HG03342 (cell line): ENCODE results near the gene ZBTB16.

Experiments
- ATAC-seq: cut with Tn5 transposase; IDR thresholded peaks from one replicate; pipeline ENCODE4 v1.9.1; 2021; ENCODE audit warnings: mild to moderate bottlenecking, moderate library complexity; ENCODE audit not compliant: unreplicated experiment

Gene ZBTB16

GRCh38 chr11:114197799-114198500 lies 138.4 kb downstream of the ZBTB16 start:
- no peak for ATAC-seq

GRCh38 chr11:114199051-114199450 lies 139.5 kb downstream of the ZBTB16 start:
- no peak for ATAC-seq

GRCh38 chr11:114200351-114201133 lies 141.0 kb downstream of the ZBTB16 start:
- no peak for ATAC-seq

- no peak for ATAC-seq
Observed at GRCh38 chr11:114201219-114201618, 141.7 kb downstream of the ZBTB16 start.

GRCh38 chr11:114202011-114202609 lies 142.6 kb downstream of the ZBTB16 start:
- ATAC-seq: no peak

- ATAC-seq: no peak
Observed at GRCh38 chr11:114207096-114207495, 147.6 kb downstream of the ZBTB16 start.

- ATAC-seq: no peak
Observed at GRCh38 chr11:114208377-114208776, 148.9 kb downstream of the ZBTB16 start.

- ATAC-seq: no peak
Observed at GRCh38 chr11:114209343-114209742, 149.8 kb downstream of the ZBTB16 start.

- no peak for ATAC-seq
Observed at GRCh38 chr11:114209904-114210303, 150.4 kb downstream of the ZBTB16 start.

GRCh38 chr11:114211444-114212121 lies 152.1 kb downstream of the ZBTB16 start:
- no peak for ATAC-seq

- ATAC-seq: no peak
Observed at GRCh38 chr11:114213622-114214021, 154.1 kb downstream of the ZBTB16 start.

- no peak for ATAC-seq
Observed at GRCh38 chr11:114215428-114215827, 155.9 kb downstream of the ZBTB16 start.

- ATAC-seq: no peak
Observed at GRCh38 chr11:114215871-114216795, 156.6 kb downstream of the ZBTB16 start.

- no peak for ATAC-seq
Observed at GRCh38 chr11:114216796-114217180, 157.3 kb downstream of the ZBTB16 start.

- ATAC-seq: no peak
Observed at GRCh38 chr11:114218508-114218907, 159.0 kb downstream of the ZBTB16 start.

- no peak for ATAC-seq
Observed at GRCh38 chr11:114219559-114220349, 160.2 kb downstream of the ZBTB16 start.

GRCh38 chr11:114221037-114221436 lies 161.5 kb downstream of the ZBTB16 start:
- no peak for ATAC-seq

GRCh38 chr11:114225661-114226060 lies 166.2 kb downstream of the ZBTB16 start:
- ATAC-seq: no peak

- no peak for ATAC-seq
Observed at GRCh38 chr11:114226356-114226755, 166.8 kb downstream of the ZBTB16 start.
